DND-41 (cell line): Measurements from ENCODE around the gene AGAP1.

Source experiments
- CTCF ChIP-seq: IDR thresholded peaks from 2 replicates; pipeline ENCODE4 v1.5.1; 2012; ENCODE audit warnings: borderline replicate concordance, low read length, moderate library complexity, mild to moderate bottlenecking; ENCODE audit not compliant: poor library complexity, severe bottlenecking; ENCODE audit errors: extremely low read depth
- EZH2 ChIP-seq: IDR thresholded peaks from 3 replicates; pipeline ENCODE4 v1.6.1; 2012; ENCODE audit warnings: borderline replicate concordance, low read depth, mild to moderate bottlenecking, moderate library complexity, low read length, inconsistent platforms; ENCODE audit not compliant: severe bottlenecking

- TF ChIP-seq CTCF (no peak), EZH2 (no peak)
These were observed 73.2 kb downstream of the AGAP1 start for GRCh38 chr2:235566931-235567495.
